Astrocyte (in vitro differentiated cells and primary cell): ENCODE measurements around the gene ARFRP1. TPM values are rescaled to one million over a fixed set of nuclear protein-coding genes. Genes with fewer than 3 reads are reported as not detected.

Source experiments
- DNase-seq: peaks from one replicate; pipeline ENCODE4 v3.0.0-alpha.2; 2010; ENCODE audit warnings: low read depth
- FAIRE-seq: peaks from 2 replicates; lab custom pipeline; 2011; peaks lifted over from hg19 to GRCh38; lab: Jason Lieb, UNC
- H2AFZ ChIP-seq: 2 replicates; pipeline ENCODE4 v1.6.0; 2012; ENCODE audit warnings: low read depth, low read length, inconsistent platforms
- H3K27ac ChIP-seq: 2 replicates; pipeline ENCODE4 v1.5.1; 2011; ENCODE audit warnings: low read depth, low read length, inconsistent platforms
- H3K27me3 ChIP-seq: 2 replicates; pipeline ENCODE4 v1.6.0; 2011; ENCODE audit warnings: low read length, inconsistent platforms; ENCODE audit not compliant: insufficient read depth
- H3K36me3 ChIP-seq: 2 replicates; pipeline ENCODE4 v1.5.1; 2011; ENCODE audit warnings: low read length, inconsistent platforms; ENCODE audit not compliant: insufficient read depth
- H3K4me1 ChIP-seq: 2 replicates; pipeline ENCODE4 v1.5.1; 2011; ENCODE audit warnings: low read length, inconsistent platforms; ENCODE audit not compliant: insufficient read depth
- H3K4me2 ChIP-seq: 2 replicates; pipeline ENCODE4 v1.6.0; 2012; ENCODE audit warnings: low read length, inconsistent platforms
- H3K4me3 ChIP-seq: 2 replicates; pipeline ENCODE4 v1.5.1; 2011; ENCODE audit warnings: low read depth, mild to moderate bottlenecking, low read length, inconsistent platforms; ENCODE audit not compliant: insufficient read depth
- H3K79me2 ChIP-seq: 2 replicates; pipeline ENCODE4 v1.6.0; 2012; ENCODE audit warnings: mild to moderate bottlenecking, low read length, inconsistent platforms; ENCODE audit not compliant: insufficient read depth
- H3K9ac ChIP-seq: 2 replicates; pipeline ENCODE4 v1.6.0; 2012; ENCODE audit warnings: mild to moderate bottlenecking, low read length, inconsistent platforms
- H3K9me3 ChIP-seq: 2 replicates; pipeline ENCODE4 v1.5.1; 2012; ENCODE audit warnings: low read depth, mild to moderate bottlenecking, low read length, inconsistent platforms; ENCODE audit not compliant: insufficient read depth
- H4K20me1 ChIP-seq: 2 replicates; pipeline ENCODE4 v1.6.0; 2012; ENCODE audit warnings: low read length, inconsistent platforms; ENCODE audit not compliant: insufficient read depth
- H3K27ac Mint-ChIP-seq: one replicate; pipeline ENCODE4 v1.8.0; 2021; ENCODE audit warnings: mild to moderate bottlenecking, mixed read lengths; ENCODE audit not compliant: unreplicated experiment
- H3K27me3 Mint-ChIP-seq: one replicate; pipeline ENCODE4 v1.8.0; 2021; ENCODE audit warnings: low read depth, mixed read lengths; ENCODE audit not compliant: unreplicated experiment
- H3K36me3 Mint-ChIP-seq: one replicate; pipeline ENCODE4 v1.8.0; 2021; ENCODE audit warnings: low read depth, mixed read lengths; ENCODE audit not compliant: unreplicated experiment
- H3K4me1 Mint-ChIP-seq: one replicate; pipeline ENCODE4 v1.8.0; 2021; ENCODE audit warnings: low read depth, mixed read lengths; ENCODE audit not compliant: unreplicated experiment
- H3K4me3 Mint-ChIP-seq: one replicate; pipeline ENCODE4 v1.8.0; 2021; ENCODE audit warnings: mild to moderate bottlenecking, moderate library complexity, mixed read lengths; ENCODE audit not compliant: unreplicated experiment
- H3K9me3 Mint-ChIP-seq: one replicate; pipeline ENCODE4 v1.8.0; 2021; ENCODE audit warnings: mild to moderate bottlenecking, mixed read lengths; ENCODE audit not compliant: unreplicated experiment
- CTCF ChIP-seq: IDR thresholded peaks from 2 replicates; pipeline ENCODE4 v1.5.1; 2011; ENCODE audit warnings: low read depth, mild to moderate bottlenecking, inconsistent platforms, low read length, moderate library complexity; ENCODE audit not compliant: insufficient read depth
- EZH2 ChIP-seq: IDR thresholded peaks from 2 replicates; pipeline ENCODE4 v1.6.1; 2012; ENCODE audit warnings: mild to moderate bottlenecking, low read length, inconsistent platforms; ENCODE audit not compliant: insufficient read depth
- total RNA-seq: library from RNA; stranded (reverse); gene quantifications from 2 replicates; pipeline ENCODE4 v1.2.1, GENCODE V29; 2021

Gene ARFRP1
- total RNA-seq, 1 donor from 2014 or later = 32.5 TPM

DNA sequence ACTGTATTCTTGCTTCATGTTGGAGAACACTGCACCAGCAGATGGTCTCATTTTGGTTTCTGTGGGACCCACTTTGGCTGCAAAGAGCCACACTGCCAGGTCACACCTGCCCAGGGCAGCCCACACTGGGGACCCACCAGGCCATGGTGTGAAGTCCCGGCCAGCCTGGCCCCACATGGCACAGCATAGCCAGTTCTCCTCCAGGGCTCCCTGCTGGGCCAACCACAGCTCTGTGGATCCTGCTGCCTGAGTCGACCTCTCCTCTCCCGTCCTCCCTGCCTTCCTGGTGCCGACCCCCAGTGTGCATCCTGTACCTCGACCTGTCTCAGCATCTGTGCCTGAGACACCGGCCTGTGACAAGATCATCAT, 3.0 kb downstream of the ARFRP1 start:
- Mint-ChIP-seq H3K27me3 (no peaks in the 10 kb centered on the region), H3K27ac (peak overlapping the region; percentile 22), H3K4me3 (no peak overlapping the region), H3K36me3 (peaks cover 12% of the 10 kb centered on the region), H3K9me3 (no peaks in the 10 kb centered on the region), H3K4me1 (peaks cover 9% of the 10 kb centered on the region)
- H3K9ac ChIP-seq = no peak overlapping the region
- H3K4me2 ChIP-seq = no peak overlapping the region
- no peak for TF ChIP-seq EZH2
- DNase-seq (no peak), FAIRE-seq (no peak)
- H3K4me3 ChIP-seq = no peak overlapping the region
- H3K79me2 ChIP-seq = peaks cover 63% of the 10 kb centered on the region
- peaks cover 14% of the 10 kb centered on the region for H3K36me3 ChIP-seq
- H4K20me1 ChIP-seq = peaks cover 30% of the 10 kb centered on the region
- no peaks in the 10 kb centered on the region for H3K27me3 ChIP-seq
- H3K4me1 ChIP-seq = peaks cover 20% of the 10 kb centered on the region
- H2AFZ ChIP-seq = no peak overlapping the region
- H3K27ac ChIP-seq = no peak overlapping the region
- no peaks in the 10 kb centered on the region for H3K9me3 ChIP-seq

DNA sequence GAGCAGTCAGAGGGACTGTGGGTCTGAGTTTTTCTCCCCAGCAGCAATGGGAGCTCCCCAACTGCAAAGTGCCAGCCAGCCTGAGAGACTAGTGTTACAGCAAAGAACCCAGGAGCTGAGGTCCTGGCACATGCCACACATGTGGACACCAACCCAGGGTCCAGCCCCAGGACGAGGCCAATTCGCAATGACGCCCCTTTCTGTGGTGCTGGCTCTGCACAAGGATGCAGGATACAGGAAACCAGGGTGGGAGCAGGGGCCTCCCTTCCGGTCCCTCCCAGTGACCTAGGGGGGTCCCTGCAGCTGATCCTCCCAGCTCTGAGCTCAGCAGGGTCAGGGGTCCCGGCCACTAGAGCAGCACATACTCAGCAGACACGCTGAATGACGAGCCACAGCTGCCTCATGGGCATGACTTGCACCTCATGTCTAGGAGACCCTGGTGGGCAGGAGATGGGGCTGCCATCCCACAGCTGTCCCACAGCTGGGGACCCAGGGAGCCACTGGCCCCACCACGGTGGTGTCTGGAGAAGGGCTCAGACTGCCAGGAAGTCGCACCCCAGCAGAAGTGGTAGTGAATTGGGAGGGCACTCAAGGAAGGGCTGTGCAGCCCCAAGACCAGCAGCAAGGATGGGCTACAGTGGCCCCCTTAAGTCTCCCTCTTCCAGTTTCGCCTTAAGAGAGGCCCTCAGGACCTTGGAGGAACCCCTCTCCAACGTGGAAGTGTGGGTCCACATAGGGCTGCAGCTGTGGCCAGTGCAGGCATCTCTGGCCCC, 3.6 kb downstream of the ARFRP1 start:
- TF ChIP-seq EZH2 = no peak
- TF ChIP-seq CTCF = no peak
- H3K27ac Mint-ChIP-seq = no peak overlapping the region
- no peak for DNase-seq

GRCh38 chr20:63703471-63703975, 4.3 kb downstream of the ARFRP1 start:
- no peak overlapping the region for H3K9ac ChIP-seq
- H3K36me3 ChIP-seq = peaks cover 9% of the 10 kb centered on the region
- H3K4me1 ChIP-seq = peaks cover 26% of the 10 kb centered on the region
- FAIRE-seq = no peak
- H3K9me3 ChIP-seq = no peaks in the 10 kb centered on the region
- H3K4me3 Mint-ChIP-seq = no peak overlapping the region
- H2AFZ ChIP-seq = no peak overlapping the region
- peaks cover 19% of the 10 kb centered on the region for H4K20me1 ChIP-seq
- no peak overlapping the region for H3K4me2 ChIP-seq
- no peak overlapping the region for H3K27ac Mint-ChIP-seq
- H3K79me2 ChIP-seq = peaks cover 54% of the 10 kb centered on the region
- H3K4me1 Mint-ChIP-seq = peaks cover 9% of the 10 kb centered on the region
- peaks cover 8% of the 10 kb centered on the region for H3K36me3 Mint-ChIP-seq
- no peak overlapping the region for H3K4me3 ChIP-seq
- no peaks in the 10 kb centered on the region for H3K27me3 Mint-ChIP-seq
- H3K27ac ChIP-seq = no peak overlapping the region
- no peaks in the 10 kb centered on the region for H3K9me3 Mint-ChIP-seq
- no peaks in the 10 kb centered on the region for H3K27me3 ChIP-seq
- TF ChIP-seq EZH2 = no peak
- DNase-seq = no peak

More for the DNA sequence above, 3.6 kb downstream of the ARFRP1 start:
- peaks cover 26% of the 10 kb centered on the region for H3K4me1 ChIP-seq
- H3K4me3 Mint-ChIP-seq = no peak overlapping the region
- H2AFZ ChIP-seq = no peak overlapping the region
- no peaks in the 10 kb centered on the region for H3K27me3 Mint-ChIP-seq
- no peak overlapping the region for H3K4me3 ChIP-seq
- no peak overlapping the region for H3K27ac ChIP-seq
- no peak overlapping the region for H3K9ac ChIP-seq
- peaks cover 10% of the 10 kb centered on the region for H3K36me3 ChIP-seq
- no peaks in the 10 kb centered on the region for H3K9me3 ChIP-seq
- H3K4me2 ChIP-seq = no peak overlapping the region
- peaks cover 9% of the 10 kb centered on the region for H3K36me3 Mint-ChIP-seq
- no peaks in the 10 kb centered on the region for H3K9me3 Mint-ChIP-seq
- FAIRE-seq = no peak
- peaks cover 25% of the 10 kb centered on the region for H4K20me1 ChIP-seq
- H3K4me1 Mint-ChIP-seq = peaks cover 12% of the 10 kb centered on the region
- peaks cover 60% of the 10 kb centered on the region for H3K79me2 ChIP-seq
- H3K27me3 ChIP-seq = no peaks in the 10 kb centered on the region
